ENCODE data around the gene SHANK3.

Gene SHANK3

GRCh38 chr22:50688448-50688847 is 15.8 kb downstream of the SHANK3 start:
- H3K4me3 ChIP-seq (ENCODE audit: control insufficient read depth, low read depth, low read length) = no peak overlapping the region
- no peak for DNase-seq (ENCODE audit: low read depth)
- no peak for TF ChIP-seq CTCF (IDR thresholded peaks at IDR 0.05; ENCODE audit: control insufficient read depth, insufficient read depth, low read depth, low read length, missing control alignments)

GRCh38 chr22:50691521-50691920 is 18.9 kb downstream of the SHANK3 start:
- peak; percentile 63 for TF ChIP-seq CTCF (IDR thresholded peaks at IDR 0.05; ENCODE audit: control insufficient read depth, insufficient read depth, low read depth, low read length, missing control alignments)
- H3K4me3 ChIP-seq (ENCODE audit: control insufficient read depth, low read depth, low read length) = no peak overlapping the region
- DNase-seq (ENCODE audit: low read depth) = peak; percentile 8

GRCh38 chr22:50693462-50693861 is 20.8 kb downstream of the SHANK3 start:
- H3K4me3 ChIP-seq (ENCODE audit: control insufficient read depth, low read depth, low read length) = no peak overlapping the region
- DNase-seq (ENCODE audit: low read depth) = no peak
- TF ChIP-seq CTCF (IDR thresholded peaks at IDR 0.05; ENCODE audit: control insufficient read depth, insufficient read depth, low read depth, low read length, missing control alignments) = no peak

- no peak for DNase-seq (ENCODE audit: low read depth)
- no peak for TF ChIP-seq CTCF (IDR thresholded peaks at IDR 0.05; ENCODE audit: control insufficient read depth, insufficient read depth, low read depth, low read length, missing control alignments)
Measured at GRCh38 chr22:50694099-50694605, 21.5 kb downstream of the SHANK3 start.

GRCh38 chr22:50694766-50695420 is 22.3 kb downstream of the SHANK3 start:
- DNase-seq (ENCODE audit: low read depth) = no peak
- no peak for TF ChIP-seq CTCF (IDR thresholded peaks at IDR 0.05; ENCODE audit: control insufficient read depth, insufficient read depth, low read depth, low read length, missing control alignments)
- no peak overlapping the region for H3K4me3 ChIP-seq (ENCODE audit: control insufficient read depth, low read depth, low read length)

More at GRCh38 chr22:50694099-50694605, 21.5 kb downstream of the SHANK3 start:
- no peak overlapping the region for H3K4me3 ChIP-seq (ENCODE audit: control insufficient read depth, low read depth, low read length)

GRCh38 chr22:50695421-50696250 is 23.0 kb downstream of the SHANK3 start:
- H3K4me3 ChIP-seq (ENCODE audit: control insufficient read depth, low read depth, low read length) = no peak overlapping the region
- no peak for TF ChIP-seq CTCF (IDR thresholded peaks at IDR 0.05; ENCODE audit: control insufficient read depth, insufficient read depth, low read depth, low read length, missing control alignments)
- DNase-seq (ENCODE audit: low read depth) = no peak
